A549 (cell line): ENCODE data around the gene SLAMF1.

Experiments
- CBX8 ChIP-seq: fragments of 200-600 bp; sonication (generic); IDR thresholded peaks from 2 replicates; pipeline ENCODE4 v1.6.1; 2016
- CEBPB ChIP-seq, 2 experiments: fragments of >200 bp in 1 of 2; sonication (Bioruptor Twin) in 1 of 2; formaldehyde crosslinking in 1 of 2; IDR thresholded peaks; 2 replicates each; pipeline ENCODE4 v1.6.1; 2012 to 2016
- CTCF ChIP-seq: fragments of >200 bp; sonication (Bioruptor Twin); formaldehyde crosslinking; IDR thresholded peaks from 3 replicates; pipeline ENCODE4 v1.5.1; 2016
- EHMT2 ChIP-seq: fragments of 200-600 bp; sonication (generic); IDR thresholded peaks from 2 replicates; pipeline ENCODE4 v1.6.1; 2016; ENCODE audit warnings: antibody characterized with exemption, low read depth, mild to moderate bottlenecking, moderate library complexity
- EP300 ChIP-seq, 2 experiments: fragments of >200 bp; sonication (Bioruptor Twin); formaldehyde crosslinking; IDR thresholded peaks; 2 replicates in 1 of 2; 3 replicates in 1 of 2; pipeline ENCODE4 v1.6.1; 2016 to 2017
- HMGXB4 ChIP-seq: fragments of 250-450 bp; sonication (Bioruptor Pico); IDR thresholded peaks from 2 replicates; pipeline ENCODE4 v1.5.0; 2021; ENCODE audit warnings: mild to moderate bottlenecking, moderate library complexity, borderline replicate concordance
- JUNB ChIP-seq: fragments of >200 bp; sonication (Bioruptor Twin); formaldehyde crosslinking; IDR thresholded peaks from 2 replicates; pipeline ENCODE4 v1.6.1; 2016
- NFE2L2 ChIP-seq: fragments of 150-350 bp; conservative IDR thresholded peaks from 2 replicates; pipeline ENCODE4 v1.6.1; 2014; ENCODE audit warnings: low read length
- POLR2A ChIP-seq: IDR thresholded peaks from 2 replicates; pipeline ENCODE4 v1.6.1; 2012; ENCODE audit warnings: mild to moderate bottlenecking, low read length
- RFX5 ChIP-seq: fragments of 450-650 bp; IDR thresholded peaks from 2 replicates; pipeline ENCODE4 v1.7.1; 2014; ENCODE audit warnings: antibody characterized with exemption, mild to moderate bottlenecking, moderate library complexity
- RNF2 ChIP-seq: fragments of 200-600 bp; sonication (generic); IDR thresholded peaks from 2 replicates; pipeline ENCODE4 v1.6.1; 2016; ENCODE audit warnings: low read depth, mild to moderate bottlenecking, antibody characterized with exemption, moderate library complexity, borderline replicate concordance
- SMC3 ChIP-seq: fragments of >200 bp; sonication (Bioruptor Twin); formaldehyde crosslinking; IDR thresholded peaks from 3 replicates; pipeline ENCODE4 v1.6.1; 2018; ENCODE audit warnings: inconsistent platforms
- TF ChIP-seq, protein P1 (sequence below): fragments of 450-650 bp; IDR thresholded peaks from 2 replicates; pipeline ENCODE4 v1.6.1; 2014; ENCODE audit warnings: antibody characterized with exemption

DNA sequence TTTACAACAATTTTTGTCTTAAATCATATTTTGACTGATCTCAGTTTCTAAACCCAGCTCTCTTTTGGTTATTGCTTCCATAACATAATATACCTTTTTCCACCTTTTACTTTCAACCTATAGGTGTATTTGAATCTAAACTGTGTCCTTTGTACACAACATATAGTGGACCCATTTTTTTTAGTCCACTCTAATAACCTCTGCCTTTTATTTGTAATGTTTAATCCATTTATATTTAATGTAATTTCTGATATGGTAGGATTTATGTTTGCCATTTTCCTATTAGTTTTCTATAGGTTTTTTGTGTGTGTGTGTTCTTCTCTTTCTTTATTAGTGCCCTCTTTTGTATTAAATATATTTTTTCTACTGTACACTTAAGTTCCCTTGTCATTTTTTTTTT, 22.4 kb upstream of the SLAMF1 start:
- TF ChIP-seq POLR2A (no peak), SMC3 (no peak), HMGXB4 (CRISPR knock-in tag) (no peak), EHMT2 (no peak), RNF2 (no peak), EP300 (IDR thresholded peaks at IDR 0.05) (no peak), CTCF (no peak), CBX8 (no peak), CEBPB (IDR thresholded peaks at IDR 0.05) (no peak), RFX5 (no peak), JUNB (no peak), NFE2L2 (no peak)
- TF ChIP-seq, protein P1, sequence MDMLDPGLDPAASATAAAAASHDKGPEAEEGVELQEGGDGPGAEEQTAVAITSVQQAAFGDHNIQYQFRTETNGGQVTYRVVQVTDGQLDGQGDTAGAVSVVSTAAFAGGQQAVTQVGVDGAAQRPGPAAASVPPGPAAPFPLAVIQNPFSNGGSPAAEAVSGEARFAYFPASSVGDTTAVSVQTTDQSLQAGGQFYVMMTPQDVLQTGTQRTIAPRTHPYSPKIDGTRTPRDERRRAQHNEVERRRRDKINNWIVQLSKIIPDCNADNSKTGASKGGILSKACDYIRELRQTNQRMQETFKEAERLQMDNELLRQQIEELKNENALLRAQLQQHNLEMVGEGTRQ: no peak
